Kidney epithelial cell (primary cell): ENCODE measurements around the gene TMEM179B. TPM values are rescaled to one million over a fixed set of nuclear protein-coding genes. Genes with fewer than 3 reads are reported as not detected.
A peak's percentile ranks its signal among the peaks of the same experiment; 100 is the strongest.

ENCODE experiments used
- DNase-seq: peaks from one replicate; pipeline ENCODE4 v3.0.0-alpha.2; 2010; ENCODE audit warnings: low read depth
- H3K27me3 ChIP-seq: 2 replicates; pipeline ENCODE4 v1.6.0; 2011; ENCODE audit warnings: low read length; ENCODE audit not compliant: control insufficient read depth, insufficient read depth
- H3K36me3 ChIP-seq: 2 replicates; pipeline ENCODE4 v1.5.1; 2011; ENCODE audit warnings: low read length; ENCODE audit not compliant: control insufficient read depth, insufficient read depth
- H3K4me3 ChIP-seq: 2 replicates; pipeline ENCODE4 v1.5.1; 2011; ENCODE audit warnings: low read depth, mild to moderate bottlenecking, control low read depth, low read length
- CTCF ChIP-seq: IDR thresholded peaks from 2 replicates; pipeline ENCODE4 v1.5.1; 2011; ENCODE audit warnings: mild to moderate bottlenecking, moderate library complexity, low read length, control low read depth, inconsistent platforms; ENCODE audit not compliant: insufficient read depth, poor library complexity, severe bottlenecking
- total RNA-seq: library from RNA; depleted of rRNA; stranded (reverse); fragments of >200 nt; gene quantifications from 2 replicates; pipeline ENCODE4 v1.2.3, GENCODE V29; 2015

Gene TMEM179B
- total RNA-seq, 1 donor from 2014 or later, result 66.7 TPM

- Histone ChIP-seq H3K27me3 (no peaks in the 10 kb centered on the region), H3K4me3 (peak within 1 kb of the TSS; percentile 83), H3K36me3 (peaks cover 2% of the 10 kb centered on the region)
- DNase-seq, result peak; percentile 87
- no peak for TF ChIP-seq CTCF
Observed at GRCh38 chr11:62771144-62772021, 15.8 kb upstream of the TMEM179B start, which contains the start of gene TAF6L. TAF6L (plus strand) TSS chr11:62771396; CDS start chr11:62775784, 4,388 bp downstream.

- Histone ChIP-seq H3K4me3 (no peak overlapping the region), H3K27me3 (no peaks in the 10 kb centered on the region), H3K36me3 (peaks cover 4% of the 10 kb centered on the region)
- DNase-seq, result no peak
- no peak for TF ChIP-seq CTCF
Observed at GRCh38 chr11:62774407-62774806, 12.8 kb upstream of the TMEM179B start.

GRCh38 chr11:62775646-62776045, 11.6 kb upstream of the TMEM179B start:
- Histone ChIP-seq H3K36me3 (peaks cover 4% of the 10 kb centered on the region), H3K27me3 (no peaks in the 10 kb centered on the region), H3K4me3 (no peak overlapping the region)
- DNase-seq, result no peak
- TF ChIP-seq CTCF, result no peak

GRCh38 chr11:62777389-62777788, 9.8 kb upstream of the TMEM179B start:
- H3K36me3 ChIP-seq, result peaks cover 4% of the 10 kb centered on the region
- no peak for TF ChIP-seq CTCF

GRCh38 chr11:62778441-62778840, 8.8 kb upstream of the TMEM179B start:
- DNase-seq, result no peak
- Histone ChIP-seq H3K27me3 (no peaks in the 10 kb centered on the region), H3K4me3 (no peak overlapping the region), H3K36me3 (peaks cover 4% of the 10 kb centered on the region)
- TF ChIP-seq CTCF, result no peak

More at GRCh38 chr11:62777389-62777788, 9.8 kb upstream of the TMEM179B start:
- Histone ChIP-seq H3K27me3 (no peaks in the 10 kb centered on the region), H3K4me3 (no peak overlapping the region)
- DNase-seq, result no peak
